Measurements from ENCODE around the gene TNFRSF13B.

Gene TNFRSF13B

GRCh38 chr17:16934133-16934795, 37.7 kb downstream of the TNFRSF13B start:
- no peak for TF ChIP-seq CTCF (IDR thresholded peaks at IDR 0.05; ENCODE audit: unreplicated experiment in 3 of 3)
- Mint-ChIP-seq H3K4me3 (no peak overlapping the region), H3K4me1 (no peaks in the 10 kb centered on the region), H3K36me3 (ENCODE audit: low read depth) (no peaks in the 10 kb centered on the region), H3K27ac (no peak overlapping the region), H3K27me3 (ENCODE audit: low read depth) (peaks cover 14% of the 10 kb centered on the region), H3K9me3 (no peaks in the 10 kb centered on the region)

- no peaks in the 10 kb centered on the region for H3K9me3 Mint-ChIP-seq
- no peak overlapping the region for H3K4me3 Mint-ChIP-seq
- no peaks in the 10 kb centered on the region for H3K36me3 Mint-ChIP-seq (ENCODE audit: low read depth)
- peaks cover 9% of the 10 kb centered on the region for H3K27me3 Mint-ChIP-seq (ENCODE audit: low read depth)
- H3K4me1 Mint-ChIP-seq: peaks cover 6% of the 10 kb centered on the region
- no peak overlapping the region for H3K27ac Mint-ChIP-seq
- TF ChIP-seq CTCF (IDR thresholded peaks at IDR 0.05; ENCODE audit: unreplicated experiment in 3 of 3): no peak
These were observed 38.4 kb downstream of the TNFRSF13B start for GRCh38 chr17:16933317-16934132.

- peaks cover 3% of the 10 kb centered on the region for H3K27me3 Mint-ChIP-seq (ENCODE audit: low read depth)
- H3K27ac Mint-ChIP-seq: no peak overlapping the region
- H3K4me1 Mint-ChIP-seq: peaks cover 6% of the 10 kb centered on the region
- H3K9me3 Mint-ChIP-seq: no peaks in the 10 kb centered on the region
- no peak overlapping the region for H3K4me3 Mint-ChIP-seq
- H3K36me3 Mint-ChIP-seq (ENCODE audit: low read depth): no peaks in the 10 kb centered on the region
- TF ChIP-seq CTCF (IDR thresholded peaks at IDR 0.05; ENCODE audit: unreplicated experiment in 3 of 3): no peak
These were observed 39.3 kb downstream of the TNFRSF13B start for GRCh38 chr17:16932611-16933010.

- Mint-ChIP-seq H3K36me3 (ENCODE audit: low read depth) (no peaks in the 10 kb centered on the region), H3K27me3 (ENCODE audit: low read depth) (peaks cover 3% of the 10 kb centered on the region), H3K4me1 (peaks cover 6% of the 10 kb centered on the region), H3K4me3 (no peak overlapping the region), H3K9me3 (no peaks in the 10 kb centered on the region), H3K27ac (no peak overlapping the region)
- no peak for TF ChIP-seq CTCF (IDR thresholded peaks at IDR 0.05; ENCODE audit: unreplicated experiment in 3 of 3)
These were observed 39.8 kb downstream of the TNFRSF13B start for GRCh38 chr17:16932156-16932555.

GRCh38 chr17:16931318-16932060, 40.4 kb downstream of the TNFRSF13B start:
- no peak for TF ChIP-seq CTCF (IDR thresholded peaks at IDR 0.05; ENCODE audit: unreplicated experiment in 3 of 3)
- H3K4me1 Mint-ChIP-seq: peaks cover 6% of the 10 kb centered on the region
- no peak overlapping the region for H3K27ac Mint-ChIP-seq
- H3K9me3 Mint-ChIP-seq: no peaks in the 10 kb centered on the region
- H3K27me3 Mint-ChIP-seq (ENCODE audit: low read depth): peaks cover 3% of the 10 kb centered on the region
- H3K4me3 Mint-ChIP-seq: no peak overlapping the region
- no peaks in the 10 kb centered on the region for H3K36me3 Mint-ChIP-seq (ENCODE audit: low read depth)
